Measurements from ENCODE around the gene SPIRE1. TPM values are rescaled to one million over a fixed set of nuclear protein-coding genes. Genes with fewer than 3 reads are reported as not detected.
"Not testable (repeated sequence)": the region's sequence is repeated elsewhere in the genome, so short reads cannot be mapped to it uniquely, and the experiment has no call there.

SPIRE1 gene
- total and polyA plus RNA-seq, 9 donors, result 7.9 to 30.2 (median 20.4) TPM

DNA sequence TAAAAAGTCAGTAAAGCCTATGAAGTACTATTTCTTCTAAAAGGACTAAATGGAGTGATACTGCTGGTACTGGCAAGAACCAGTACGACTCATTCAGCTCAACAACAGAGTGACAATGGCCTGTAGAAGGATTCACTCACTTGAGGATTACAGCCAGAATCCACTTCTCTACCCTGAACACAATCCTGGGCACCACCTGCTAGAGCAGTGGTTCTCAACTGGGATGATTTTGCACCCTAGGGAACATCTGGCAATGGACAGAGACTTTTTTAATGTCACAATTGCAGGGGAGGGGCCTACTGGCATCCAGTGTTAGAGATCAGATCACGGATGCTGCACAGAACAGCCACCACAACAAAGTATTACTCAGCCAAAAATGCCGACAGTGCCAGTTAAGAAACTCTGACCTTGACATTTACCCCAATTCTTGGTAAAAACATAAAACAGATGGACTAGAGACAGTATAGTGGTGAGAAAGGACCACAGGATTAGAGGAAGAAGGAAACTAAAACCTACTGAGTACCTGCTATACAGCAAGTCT is 5.0 kb downstream of the SPIRE1 start:
- no peak for DNase-seq
- Histone ChIP-seq H3K27me3 (no peaks in the 10 kb centered on the region), H3K4me1 (ENCODE audit: insufficient read depth) (peaks cover 8% of the 10 kb centered on the region), H3K9me3 (no peaks in the 10 kb centered on the region), H3K27ac (no peak overlapping the region), H3K4me3 (no peak overlapping the region), H3K36me3 (no peaks in the 10 kb centered on the region)
- TF ChIP-seq POLR2A (IDR thresholded peaks at IDR 0.05) (no peak), EP300 (IDR thresholded peaks at IDR 0.05) (no peak), CTCF (IDR thresholded peaks at IDR 0.05) (no peak)
- 27 to 36% (median 35%) methylated on average over 3 of the region's 3 CpGs for WGBS, 3 donors
- intact Hi-C loops (cut with DNase I), result loop anchor here in 1 of 4 donors (10.0 kb wide), 1 partner anchor 378 kb away; no protein-coding TSS in a partner anchor

GRCh38 chr18:12651651-12652050 is 6.3 kb downstream of the SPIRE1 start:
- no peak for TF ChIP-seq POLR2A (IDR thresholded peaks at IDR 0.05)
- no peak for TF ChIP-seq EP300 (IDR thresholded peaks at IDR 0.05)
- TF ChIP-seq CTCF (IDR thresholded peaks at IDR 0.05), result no peak
- intact Hi-C loops (cut with DNase I), result loop anchor here in 1 of 4 donors (10.0 kb wide), 1 partner anchor 377 kb away; no protein-coding TSS in a partner anchor
- 69 to 73% (median 73%) methylated on average over 4 of the region's 4 CpGs for WGBS, 3 donors
- no peak for DNase-seq
- no peak overlapping the region for H3K4me3 ChIP-seq
- no peaks in the 10 kb centered on the region for H3K36me3 ChIP-seq
- peaks cover 8% of the 10 kb centered on the region for H3K4me1 ChIP-seq (ENCODE audit: insufficient read depth)
- H3K27ac ChIP-seq, result no peak overlapping the region
- no peaks in the 10 kb centered on the region for H3K27me3 ChIP-seq
- no peaks in the 10 kb centered on the region for H3K9me3 ChIP-seq

- no peaks in the 10 kb centered on the region for H3K36me3 ChIP-seq
- H3K9me3 ChIP-seq, result no peaks in the 10 kb centered on the region
- peaks cover 6% of the 10 kb centered on the region for H3K4me1 ChIP-seq (ENCODE audit: insufficient read depth)
- intact Hi-C loops (cut with DNase I), result no loop called here
- TF ChIP-seq EP300 (IDR thresholded peaks at IDR 0.05) (no peak), POLR2A (IDR thresholded peaks at IDR 0.05) (no peak), CTCF (IDR thresholded peaks at IDR 0.05) (no peak)
- WGBS, 3 donors, result 88 to 93% (median 92%) methylated on average over 3 of the region's 3 CpGs
- H3K4me3 ChIP-seq, result no peak overlapping the region
- no peak overlapping the region for H3K27ac ChIP-seq
- no peaks in the 10 kb centered on the region for H3K27me3 ChIP-seq
- DNase-seq, result no peak
These were observed 10.1 kb downstream of the SPIRE1 start for GRCh38 chr18:12647773-12648172.

DNA sequence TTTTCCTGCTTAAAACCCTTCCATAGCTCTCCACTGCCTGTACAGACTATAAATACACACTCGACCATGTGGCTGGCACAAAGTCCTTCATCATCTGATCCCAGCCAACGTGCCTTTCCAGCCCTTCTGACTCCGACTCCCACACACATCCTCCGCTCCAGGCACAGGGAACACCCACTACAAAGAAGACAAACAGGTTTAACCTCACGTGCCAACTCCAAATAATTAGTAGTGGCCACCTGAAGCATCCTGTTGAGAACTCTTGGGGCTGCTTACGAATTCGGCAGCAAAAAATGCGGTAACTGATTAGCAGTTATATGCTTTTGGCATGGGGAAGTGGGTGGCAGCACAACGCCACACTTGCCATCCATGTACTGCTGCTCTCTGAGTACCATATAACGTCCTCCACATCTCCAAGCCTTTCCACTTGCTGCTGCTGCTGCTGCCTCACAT is 12.1 kb downstream of the SPIRE1 start:
- Histone ChIP-seq H3K27me3 (no peaks in the 10 kb centered on the region), H3K36me3 (no peaks in the 10 kb centered on the region), H3K27ac (no peak overlapping the region), H3K4me1 (ENCODE audit: insufficient read depth) (peaks cover 6% of the 10 kb centered on the region), H3K4me3 (no peak overlapping the region), H3K9me3 (no peaks in the 10 kb centered on the region)
- intact Hi-C loops (cut with DNase I), result no loop called here
- DNase-seq, result peak in 1 of 5 donors; percentile 20
- TF ChIP-seq POLR2A (IDR thresholded peaks at IDR 0.05), result no peak
- WGBS, 3 donors, result 50 to 59% (median 57%) methylated on average over 10 of the region's 10 CpGs

- TF ChIP-seq POLR2A (IDR thresholded peaks at IDR 0.05), result no peak
- TF ChIP-seq CTCF (IDR thresholded peaks at IDR 0.05), result no peak
- no peak for TF ChIP-seq EP300 (IDR thresholded peaks at IDR 0.05)
- Histone ChIP-seq H3K4me1 (ENCODE audit: insufficient read depth) (peaks cover 6% of the 10 kb centered on the region), H3K27me3 (no peaks in the 10 kb centered on the region), H3K27ac (no peak overlapping the region), H3K36me3 (no peaks in the 10 kb centered on the region), H3K4me3 (no peak overlapping the region), H3K9me3 (no peaks in the 10 kb centered on the region)
- DNase-seq, result no peak
- intact Hi-C loops (cut with DNase I), result no loop called here
These were observed 12.7 kb downstream of the SPIRE1 start for GRCh38 chr18:12645254-12645653.

DNA sequence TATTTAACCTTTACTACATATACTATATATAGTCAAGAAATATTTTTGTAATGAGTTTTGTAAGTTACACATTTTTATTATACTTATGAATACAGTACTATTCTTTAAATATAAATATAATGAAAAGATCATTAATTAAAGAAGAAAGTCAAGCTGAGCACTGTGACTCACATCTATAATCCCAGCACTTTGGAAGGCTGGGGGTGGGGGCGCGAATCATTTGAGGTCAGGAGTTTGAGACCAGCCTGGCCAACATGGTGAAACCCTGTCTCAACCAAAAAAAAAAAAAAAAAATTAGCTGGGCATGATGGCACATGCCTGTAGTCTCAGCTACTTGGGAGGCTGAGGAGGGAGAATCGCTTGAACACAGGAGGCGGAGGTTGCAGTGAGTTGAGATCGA is 14.2 kb downstream of the SPIRE1 start:
- H3K4me1 ChIP-seq (ENCODE audit: insufficient read depth); DNase-seq; H3K27ac ChIP-seq; H3K36me3 ChIP-seq; H3K4me3 ChIP-seq; H3K27me3 ChIP-seq; H3K9me3 ChIP-seq; intact Hi-C loops (cut with DNase I): not testable (repeated sequence)
- 96 to 98% (median 97%) methylated on average over 5 of the region's 5 CpGs for WGBS, 3 donors

Data from ovary (tissue), 9 donors.